Tibial nerve (tissue), 4 donors: Measurements from ENCODE around the gene PRRX1. TPM values are rescaled to one million over a fixed set of nuclear protein-coding genes. Genes with fewer than 3 reads are reported as not detected.
A peak's percentile ranks its signal among the peaks of the same experiment; 100 is the strongest.

Experiments
- DNase-seq, 2 donors: peaks; one replicate each; pipeline ENCODE4 v3.0.0-alpha.2; 2019; ENCODE audit warnings: low spot score in 2 of 2
- H3K27ac ChIP-seq, 4 donors: fragments of 200-600 bp; sonication (generic) in 3 of 4; one replicate each; pipeline ENCODE4 v1.5.1; 2017 to 2019; ENCODE audit warnings: mild to moderate bottlenecking in 1 of 4
- H3K27me3 ChIP-seq, 2 donors: fragments of 200-600 bp; sonication (generic) in 1 of 2; one replicate each; pipeline versions ENCODE4 v1.5.1 to v1.6.0; 2017 to 2019
- H3K36me3 ChIP-seq, 3 donors: fragments of 200-600 bp; sonication (generic); one replicate each; pipeline ENCODE4 v1.5.1; 2018 to 2019
- H3K4me1 ChIP-seq, 4 donors: fragments of 200-600 bp; sonication (generic) in 3 of 4; one replicate each; pipeline ENCODE4 v1.5.1; 2017 to 2019
- H3K4me3 ChIP-seq, 4 donors: fragments of 200-600 bp; sonication (generic) in 3 of 4; one replicate each; pipeline ENCODE4 v1.5.1; 2017 to 2019; ENCODE audit warnings: mild to moderate bottlenecking in 1 of 4, moderate library complexity in 1 of 4
- H3K9me3 ChIP-seq, 4 donors: fragments of 200-600 bp; sonication (generic) in 3 of 4; one replicate each; pipeline ENCODE4 v1.5.1; 2017 to 2019
- EP300 ChIP-seq, 2 donors: sonication (generic); formaldehyde crosslinking; IDR thresholded peaks; one replicate each; pipeline ENCODE4 v1.6.1; 2017; ENCODE audit warnings: antibody characterized with exemption in 2 of 2, mild to moderate bottlenecking in 1 of 2
- POLR2A ChIP-seq, 2 donors: fragments of 450-650 bp; IDR thresholded peaks; one replicate each; pipeline ENCODE4 v1.6.1; 2017; ENCODE audit warnings: antibody characterized with exemption in 2 of 2, mild to moderate bottlenecking in 2 of 2, moderate library complexity in 2 of 2
- WGBS, 2 donors: methylation state at CpG; one replicate each; pipeline ENCODE4 v1.1.5; 2018; 5-methylcytosine and 5-hydroxymethylcytosine counted together
- total RNA-seq, 4 donors: library from RNA; depleted of rRNA; stranded (reverse); fragments of >200 nt; gene quantifications; one replicate each; pipeline ENCODE4 v1.1.0, GENCODE V29; 2016
- TF ChIP-seq, protein P1 (sequence below), 5 experiments: fragments of 200-600 bp in 3 of 5; fragments of 450-650 bp in 2 of 5; sonication (generic) in 3 of 5; IDR thresholded peaks; one replicate each; pipeline ENCODE4 v1.5.1; 2016 to 2019; ENCODE audit warnings: antibody characterized with exemption in 5 of 5, mild to moderate bottlenecking in 3 of 5, moderate library complexity in 2 of 5

Gene PRRX1
- total RNA-seq, 4 donors from 2014 or later: 55.5 to 97.5 (median 66.2) TPM

DNA sequence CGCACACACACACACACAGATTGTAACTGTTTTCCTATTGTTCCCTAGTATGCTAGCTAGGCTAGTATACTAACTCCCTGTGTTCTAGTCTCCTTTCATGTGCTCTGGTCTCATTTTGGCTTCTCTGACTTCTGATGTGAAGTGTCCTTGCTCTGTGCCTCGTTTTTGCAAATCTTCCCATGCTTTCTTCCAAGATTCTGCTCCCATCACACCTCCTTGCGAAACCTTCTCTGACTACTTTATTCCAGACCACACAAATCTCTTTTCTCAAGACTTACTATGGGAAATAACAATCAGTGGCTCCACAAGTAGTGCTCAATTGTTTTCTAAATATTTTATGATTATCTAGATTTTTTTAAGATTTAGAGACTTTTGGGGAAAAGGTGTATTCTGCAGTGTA is 10.3 kb downstream of the PRRX1 start:
- no peak for DNase-seq
- Histone ChIP-seq H3K4me1 (peaks cover 0 to 53% (median 0%) of the 10 kb centered on the region in 4 donors), H3K36me3 (no peaks in the 10 kb centered on the region), H3K27me3 (peaks cover 0 to 24% of the 10 kb centered on the region in 2 donors), H3K9me3 (no peaks in the 10 kb centered on the region), H3K27ac (peak overlapping the region in 1 of 4 donors; percentile 73), H3K4me3 (no peak overlapping the region)
- WGBS, 2 donors: 67 to 70% methylated on average over 3 of the region's 3 CpGs
- peak in 1 of 2 donors; percentile 64 for TF ChIP-seq EP300 (IDR thresholded peaks at IDR 0.05)
- TF ChIP-seq, protein P1, sequence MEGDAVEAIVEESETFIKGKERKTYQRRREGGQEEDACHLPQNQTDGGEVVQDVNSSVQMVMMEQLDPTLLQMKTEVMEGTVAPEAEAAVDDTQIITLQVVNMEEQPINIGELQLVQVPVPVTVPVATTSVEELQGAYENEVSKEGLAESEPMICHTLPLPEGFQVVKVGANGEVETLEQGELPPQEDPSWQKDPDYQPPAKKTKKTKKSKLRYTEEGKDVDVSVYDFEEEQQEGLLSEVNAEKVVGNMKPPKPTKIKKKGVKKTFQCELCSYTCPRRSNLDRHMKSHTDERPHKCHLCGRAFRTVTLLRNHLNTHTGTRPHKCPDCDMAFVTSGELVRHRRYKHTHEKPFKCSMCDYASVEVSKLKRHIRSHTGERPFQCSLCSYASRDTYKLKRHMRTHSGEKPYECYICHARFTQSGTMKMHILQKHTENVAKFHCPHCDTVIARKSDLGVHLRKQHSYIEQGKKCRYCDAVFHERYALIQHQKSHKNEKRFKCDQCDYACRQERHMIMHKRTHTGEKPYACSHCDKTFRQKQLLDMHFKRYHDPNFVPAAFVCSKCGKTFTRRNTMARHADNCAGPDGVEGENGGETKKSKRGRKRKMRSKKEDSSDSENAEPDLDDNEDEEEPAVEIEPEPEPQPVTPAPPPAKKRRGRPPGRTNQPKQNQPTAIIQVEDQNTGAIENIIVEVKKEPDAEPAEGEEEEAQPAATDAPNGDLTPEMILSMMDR (IDR thresholded peaks at IDR 0.05): no peak

DNA sequence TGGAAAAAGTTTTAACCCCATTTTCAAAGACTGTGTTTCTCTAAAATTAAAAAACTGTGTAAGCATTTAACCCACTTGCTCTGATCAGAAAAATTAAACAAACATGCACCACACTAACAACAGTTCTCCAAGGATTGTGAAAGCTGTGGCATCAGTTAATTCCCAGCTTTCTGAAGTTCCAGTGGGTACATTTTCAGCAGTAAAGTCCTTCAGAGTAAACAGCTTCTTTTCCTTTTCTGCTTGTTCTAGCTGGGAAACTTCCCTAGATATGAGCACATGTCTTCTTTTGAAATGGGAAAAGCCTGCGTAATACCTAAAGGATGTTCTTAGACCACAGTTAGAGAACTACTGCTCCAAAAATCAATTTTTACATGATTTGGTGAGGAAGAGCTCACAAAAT is 11.1 kb downstream of the PRRX1 start:
- H3K36me3 ChIP-seq: no peaks in the 10 kb centered on the region
- TF ChIP-seq POLR2A (IDR thresholded peaks at IDR 0.05) (no peak), EP300 (IDR thresholded peaks at IDR 0.05) (peak in 1 of 2 donors; percentile 12)
- 86 to 96% methylated on average over 1 of the region's 1 CpG for WGBS, 2 donors
- H3K27me3 ChIP-seq: peaks cover 0 to 17% of the 10 kb centered on the region in 2 donors
- no peak overlapping the region for H3K4me3 ChIP-seq
- H3K4me1 ChIP-seq: peaks cover 0 to 51% (median 0%) of the 10 kb centered on the region in 4 donors
- H3K9me3 ChIP-seq: no peaks in the 10 kb centered on the region
- DNase-seq: no peak
- H3K27ac ChIP-seq: peak overlapping the region in 1 of 4 donors; percentile 46

DNA sequence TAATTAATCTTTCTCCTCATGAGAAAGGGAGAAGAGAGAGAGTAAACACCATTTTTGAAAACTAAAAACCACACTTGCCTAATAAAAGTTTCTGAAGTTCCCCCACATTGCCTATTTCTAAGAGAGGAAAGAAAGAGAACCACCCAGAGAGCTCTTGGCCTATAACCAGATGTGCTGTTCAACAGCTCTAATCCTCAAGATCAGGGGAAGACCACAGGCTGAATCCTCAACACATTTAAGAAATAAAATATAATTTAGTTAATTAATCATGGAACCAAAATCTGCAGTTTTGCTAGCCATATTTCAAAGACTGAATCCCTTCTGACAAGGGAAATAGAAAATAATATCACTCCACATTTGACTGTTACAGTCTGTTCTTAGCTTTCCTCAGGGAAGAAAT is 11.9 kb downstream of the PRRX1 start:
- no peak for DNase-seq
- TF ChIP-seq, protein P1 (IDR thresholded peaks at IDR 0.05): no peak
- no peak for TF ChIP-seq EP300 (IDR thresholded peaks at IDR 0.05)
- no peaks in the 10 kb centered on the region for H3K36me3 ChIP-seq
- H3K4me3 ChIP-seq: no peak overlapping the region
- peaks cover 0 to 8% of the 10 kb centered on the region in 2 donors for H3K27me3 ChIP-seq
- H3K9me3 ChIP-seq: no peaks in the 10 kb centered on the region
- H3K4me1 ChIP-seq: peaks cover 0 to 51% (median 0%) of the 10 kb centered on the region in 4 donors
- H3K27ac ChIP-seq: peak overlapping the region in 3 of 4 donors; percentile 16 to 46 (median 30)

DNA sequence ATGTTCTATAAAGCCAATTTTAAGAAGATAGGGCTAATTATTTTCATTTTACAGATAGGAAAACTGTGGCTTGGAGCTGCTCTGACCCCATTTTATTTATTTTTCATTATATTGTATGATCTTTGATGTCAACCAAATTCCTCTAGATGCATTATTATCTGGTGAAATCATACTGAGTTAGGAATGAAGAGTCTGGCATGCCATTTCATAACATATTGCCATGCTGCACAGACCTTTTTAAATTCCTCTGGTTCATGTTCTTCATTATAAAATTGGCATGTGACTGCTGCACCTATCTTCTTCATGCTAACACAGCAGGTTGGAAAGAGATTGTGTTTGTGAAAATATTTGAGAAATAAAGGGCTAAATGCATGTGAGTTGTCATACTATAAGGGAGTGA is 12.7 kb downstream of the PRRX1 start:
- Histone ChIP-seq H3K36me3 (no peaks in the 10 kb centered on the region), H3K4me3 (no peak overlapping the region), H3K27me3 (peaks cover 0 to under 1% of the 10 kb centered on the region in 2 donors), H3K9me3 (no peaks in the 10 kb centered on the region), H3K4me1 (peaks cover 0 to 43% (median 0%) of the 10 kb centered on the region in 4 donors), H3K27ac (no peak overlapping the region)
- DNase-seq: no peak
- TF ChIP-seq POLR2A (IDR thresholded peaks at IDR 0.05) (no peak), EP300 (IDR thresholded peaks at IDR 0.05) (no peak)
- TF ChIP-seq, protein P1 (IDR thresholded peaks at IDR 0.05): no peak

DNA sequence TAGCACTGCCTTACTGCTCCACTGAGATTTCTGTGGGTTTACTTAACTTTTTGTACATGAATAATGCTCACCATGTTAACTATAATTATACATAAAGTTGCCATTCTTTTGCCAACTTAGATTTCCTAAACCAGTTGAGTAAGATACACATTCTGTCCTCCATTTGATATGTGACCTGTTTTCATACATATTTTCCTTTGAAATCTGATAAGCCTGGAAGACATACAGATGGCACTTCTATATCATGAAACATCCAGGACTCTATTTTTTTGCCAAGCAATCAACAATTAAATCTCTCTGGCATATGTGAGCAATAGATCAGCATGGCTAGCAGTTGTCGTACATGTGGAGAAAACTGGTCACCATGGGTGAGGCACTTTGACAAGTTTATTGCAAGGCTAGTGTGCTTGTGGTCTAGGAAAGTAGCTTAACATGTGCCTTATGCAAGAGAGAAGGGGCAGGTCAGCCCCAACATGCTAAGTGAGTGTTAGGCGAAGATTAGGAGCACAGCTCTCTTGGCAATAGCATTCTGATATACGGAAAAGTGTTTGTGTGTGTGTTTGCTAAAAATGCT is 14.2 kb downstream of the PRRX1 start:
- Histone ChIP-seq H3K36me3 (no peaks in the 10 kb centered on the region), H3K4me3 (no peak overlapping the region), H3K4me1 (peaks cover 0 to 35% (median 0%) of the 10 kb centered on the region in 4 donors), H3K27ac (peak overlapping the region in 1 of 4 donors; percentile 19), H3K9me3 (no peaks in the 10 kb centered on the region), H3K27me3 (no peaks in the 10 kb centered on the region)
- no peak for DNase-seq
- WGBS, 2 donors: 77 to 80% methylated on average over 3 of the region's 3 CpGs
- TF ChIP-seq, protein P1 (IDR thresholded peaks at IDR 0.05): no peak
- TF ChIP-seq EP300 (IDR thresholded peaks at IDR 0.05): peak in 1 of 2 donors; percentile 17
- TF ChIP-seq POLR2A (IDR thresholded peaks at IDR 0.05): no peak
